DMS153 (cell line): Measurements from ENCODE around the gene DDX21.
"Not testable (repeated sequence)": the region's sequence is repeated elsewhere in the genome, so short reads cannot be mapped to it uniquely, and the experiment has no call there.

Experiments used
- DNase-seq: peaks from one replicate; lab custom pipeline; 2025; lab: John Stamatoyannopoulos, UW

Gene DDX21

GRCh38 chr10:68988530-68989316, 32.8 kb downstream of the DDX21 start, which contains the start of gene KIFBP:
Gene KIFBP (plus strand): TSS chr10:68988803. CDS start chr10:68988833, 30 bp downstream.
- DNase-seq: peak; percentile 96

DNA sequence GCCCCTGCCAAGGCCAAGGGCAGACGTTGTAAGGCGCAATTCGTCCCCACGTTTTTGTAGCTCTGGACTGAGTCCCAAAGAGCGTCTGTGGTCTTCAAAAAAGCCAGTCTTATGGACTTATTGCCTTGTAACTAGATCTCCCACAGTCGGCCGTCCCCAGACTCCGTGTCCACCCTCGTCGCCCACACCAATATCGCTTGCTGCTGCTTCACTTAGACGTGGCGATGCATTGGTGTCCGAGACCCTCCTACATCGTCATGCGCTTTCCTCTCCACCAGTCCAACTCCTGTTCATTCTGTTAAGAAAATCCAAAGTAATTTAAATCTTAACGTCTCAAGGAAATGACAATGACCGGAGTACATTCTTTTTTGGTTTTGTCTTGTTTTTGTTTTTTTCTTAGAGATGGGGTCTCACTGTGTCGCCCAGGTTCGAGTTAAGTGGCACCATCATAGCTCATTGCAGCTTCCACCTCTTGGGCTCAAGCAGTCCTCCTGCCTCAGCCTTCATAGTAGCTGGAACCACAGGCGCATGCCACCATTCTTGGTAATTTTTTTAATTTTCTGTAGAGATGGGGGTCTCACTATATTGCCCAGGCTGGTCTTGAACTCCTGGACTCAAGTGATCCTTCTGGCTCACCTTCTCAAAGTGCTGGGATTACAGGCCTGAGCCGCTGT, 33.5 kb downstream of the DDX21 start:
- no peak for DNase-seq

GRCh38 chr10:68992636-68993440, 36.9 kb downstream of the DDX21 start:
- no peak for DNase-seq

DNA sequence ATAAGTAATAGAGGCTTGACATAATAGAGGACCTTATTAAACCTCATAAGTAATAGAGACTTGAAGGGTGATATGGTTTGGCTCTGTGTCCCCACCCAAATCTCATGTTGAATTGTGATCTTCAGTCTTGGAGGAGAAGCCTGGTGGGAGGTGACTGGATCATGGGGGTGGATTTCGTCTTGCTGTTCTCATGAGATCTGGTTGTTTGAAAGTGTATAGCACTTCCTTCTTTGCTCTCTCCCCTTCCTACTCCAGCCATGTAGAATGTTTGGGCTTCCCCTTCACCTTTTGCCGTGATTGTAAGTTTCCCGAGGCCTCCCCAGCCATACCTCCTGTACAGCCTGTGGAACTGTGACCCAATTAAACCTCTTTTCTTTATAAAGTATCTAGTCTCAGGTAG, 41.2 kb downstream of the DDX21 start:
- DNase-seq: no peak

DNA sequence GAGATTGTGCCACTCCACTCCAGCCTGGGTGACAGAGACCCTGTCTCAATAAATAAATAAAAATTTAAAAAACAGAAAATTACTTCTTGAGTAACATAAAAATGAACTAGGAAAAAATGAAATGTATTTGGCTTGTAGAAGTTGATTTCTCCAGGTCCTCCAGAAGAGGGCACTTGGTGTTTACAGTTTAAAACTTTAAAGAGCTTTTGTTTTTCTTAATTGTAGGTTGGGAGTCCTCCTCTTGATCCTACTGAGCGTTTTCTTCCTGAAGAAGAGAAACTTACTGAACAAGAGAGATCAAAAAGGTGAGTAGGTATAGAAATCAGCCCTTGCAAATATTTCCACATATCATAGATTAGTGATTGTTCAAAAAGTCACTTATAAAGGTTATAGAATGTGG, 48.9 kb downstream of the DDX21 start:
- no peak for DNase-seq

- DNase-seq: no peak
These were observed 49.9 kb downstream of the DDX21 start for GRCh38 chr10:69005704-69006485.

DNA sequence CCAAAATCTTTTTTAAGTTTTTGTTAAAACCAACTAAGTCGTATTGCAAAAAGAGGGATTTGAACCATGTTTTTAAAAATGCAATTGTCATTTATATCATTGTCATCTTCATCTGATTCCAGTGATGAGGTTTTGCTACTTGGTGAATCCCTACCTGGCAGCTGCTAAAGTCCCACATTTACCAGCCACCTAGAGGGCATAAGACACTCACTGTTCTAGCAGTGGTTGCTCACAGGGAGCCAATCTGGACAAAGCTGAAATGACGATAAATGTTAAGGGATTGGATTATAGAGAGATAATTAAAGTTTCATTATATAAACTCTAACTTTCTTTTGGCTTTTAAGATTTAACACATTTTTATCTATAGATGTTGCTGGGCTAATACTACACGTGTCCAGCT, 51.3 kb downstream of the DDX21 start:
- no peak for DNase-seq

DNA sequence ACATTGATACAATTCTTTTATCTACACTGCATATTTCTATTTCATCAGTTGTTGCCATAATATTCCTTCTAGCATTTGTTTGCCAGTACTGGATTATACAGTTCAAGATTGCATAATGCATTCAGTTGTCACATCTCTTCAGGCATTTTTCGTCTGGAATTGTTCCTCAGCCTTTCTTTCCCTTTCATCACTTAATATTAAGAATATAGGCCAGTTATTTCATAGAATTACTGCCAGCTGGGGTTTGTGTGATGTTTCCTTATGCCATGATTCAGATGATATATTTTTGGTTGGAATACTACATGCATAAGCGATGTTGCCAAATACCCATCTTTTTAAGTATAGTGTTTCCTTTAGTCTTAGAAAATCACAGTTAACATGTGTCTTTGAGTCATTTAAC, 53.4 kb downstream of the DDX21 start:
- no peak for DNase-seq

DNA sequence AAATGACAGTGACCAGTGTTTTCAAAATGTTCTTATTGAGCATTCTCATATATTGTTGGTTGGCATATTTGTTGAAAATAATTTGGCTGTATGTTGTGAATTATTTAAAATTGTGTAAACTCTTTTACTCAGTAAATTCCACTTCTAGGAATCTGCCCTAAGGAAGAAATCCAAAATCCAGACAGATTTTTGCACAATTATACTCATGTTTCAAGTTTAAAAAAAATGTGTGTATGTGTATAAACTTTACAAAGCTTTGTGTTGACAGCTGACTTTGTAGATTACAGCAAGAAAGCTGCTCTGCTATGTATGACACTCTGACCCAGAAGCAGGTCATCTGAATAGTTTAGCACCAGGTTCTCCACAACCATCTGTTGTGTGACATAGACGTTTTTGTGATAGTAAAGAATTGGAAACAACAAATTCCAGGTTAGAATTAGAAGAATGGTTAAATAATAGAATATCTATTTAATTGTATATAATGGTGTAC, 54.2 kb downstream of the DDX21 start:
- no peak for DNase-seq

GRCh38 chr10:69012778-69013177, 56.8 kb downstream of the DDX21 start:
- not testable (repeated sequence) for DNase-seq

DNA sequence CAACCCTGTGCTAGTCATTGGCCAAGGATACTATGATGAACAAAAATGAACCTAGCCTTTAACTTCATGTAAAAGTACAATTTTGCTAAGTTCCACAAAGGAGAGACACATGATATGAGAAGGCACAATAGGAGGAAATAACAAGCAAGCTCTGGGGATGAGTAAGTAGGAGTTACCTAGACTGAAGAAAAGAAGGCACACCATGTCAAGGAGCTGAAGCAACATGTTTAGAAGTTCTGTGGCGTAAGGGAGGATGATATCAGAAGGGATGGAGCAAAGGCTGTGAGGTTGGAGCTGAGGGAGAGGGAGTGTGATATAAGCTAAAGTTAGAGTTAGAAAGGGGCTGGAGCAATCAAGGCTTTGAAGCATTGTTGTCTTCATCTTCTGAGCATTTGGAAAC, 58.2 kb downstream of the DDX21 start:
- DNase-seq: no peak

DNA sequence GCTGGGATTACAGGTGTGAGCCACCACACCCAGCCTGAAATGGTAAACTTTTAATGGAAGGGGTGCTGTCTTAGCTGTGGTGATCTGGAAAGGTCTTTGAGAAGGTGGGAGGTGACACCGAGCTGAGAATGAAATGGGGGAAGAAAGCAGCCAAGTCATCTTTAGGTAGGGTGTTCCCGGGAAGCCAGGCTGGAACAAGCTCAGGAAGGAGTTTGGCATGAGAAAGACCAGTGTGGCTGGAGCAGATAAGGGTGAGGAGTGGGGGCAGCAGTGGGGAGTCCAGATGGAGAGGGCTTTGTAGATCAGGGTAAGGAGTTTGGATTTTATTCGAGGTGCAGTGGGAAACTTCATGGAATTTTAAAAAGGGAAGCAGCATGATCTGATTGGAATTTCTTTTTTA, 62.6 kb downstream of the DDX21 start:
- no peak for DNase-seq

GRCh38 chr10:69022611-69023010, 66.6 kb downstream of the DDX21 start:
- no peak for DNase-seq

- no peak for DNase-seq
These were observed 69.5 kb downstream of the DDX21 start for GRCh38 chr10:69025370-69025896.

- DNase-seq: no peak
These were observed 77.3 kb downstream of the DDX21 start for GRCh38 chr10:69033256-69033655.
